GM21576 (cell line): ENCODE measurements around the gene CDCP1.
"Not testable (repeated sequence)": the region's sequence is repeated elsewhere in the genome, so short reads cannot be mapped to it uniquely, and the experiment has no call there.

Experiments used
- ATAC-seq: cut with Tn5 transposase; IDR thresholded peaks from one replicate; pipeline ENCODE4 v1.9.1; 2021; ENCODE audit warnings: mild to moderate bottlenecking, moderate library complexity; ENCODE audit not compliant: unreplicated experiment

Gene CDCP1

GRCh38 chr3:45088543-45089358, 57.4 kb downstream of the CDCP1 start:
- ATAC-seq, result no peak

GRCh38 chr3:45087155-45087554, 59.0 kb downstream of the CDCP1 start:
- ATAC-seq, result no peak

- no peak for ATAC-seq
Observed at GRCh38 chr3:45084820-45085816, 61.1 kb downstream of the CDCP1 start.

GRCh38 chr3:45084361-45084760, 61.8 kb downstream of the CDCP1 start:
- ATAC-seq, result no peak

DNA sequence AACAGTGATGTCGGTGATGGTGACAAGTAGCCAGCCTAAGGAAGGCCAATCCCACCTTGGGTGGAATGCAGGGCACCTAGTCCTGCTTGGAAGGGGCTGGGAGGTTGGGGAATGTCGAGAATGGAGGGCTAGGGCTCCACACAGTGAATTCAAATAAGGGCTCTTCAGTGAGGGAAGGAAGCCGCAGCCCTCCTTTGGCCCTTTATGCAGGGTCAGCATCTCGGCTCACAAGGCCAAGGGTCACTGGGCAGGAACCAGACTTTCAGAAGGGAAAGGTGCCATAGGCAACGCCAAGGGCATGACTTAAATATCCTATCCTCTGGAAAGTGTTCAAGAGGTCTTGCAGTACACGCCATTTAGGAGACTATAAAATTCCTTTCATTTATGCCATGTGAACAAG, 63.2 kb downstream of the CDCP1 start:
- ATAC-seq, result no peak

DNA sequence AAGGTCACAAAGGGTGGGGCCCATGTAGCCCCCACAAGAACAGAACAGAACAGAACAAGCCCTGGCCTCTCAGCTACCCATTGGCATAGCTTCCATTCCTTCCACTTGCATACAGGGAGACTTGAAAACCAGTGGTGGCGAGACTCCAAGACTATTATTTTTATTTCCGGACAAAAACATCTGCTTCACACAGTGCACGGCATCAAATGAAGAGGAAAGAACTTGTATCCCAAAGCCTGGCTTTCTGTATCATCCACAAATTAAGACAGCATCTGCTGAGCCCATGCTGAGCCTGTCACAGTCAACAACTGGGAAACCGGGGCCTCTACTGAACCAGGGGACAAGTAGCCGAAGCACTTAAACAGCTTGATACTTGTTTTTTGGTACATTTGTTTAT, 64.0 kb downstream of the CDCP1 start:
- no peak for ATAC-seq

- ATAC-seq, result no peak
Observed at GRCh38 chr3:45081506-45082141, 64.6 kb downstream of the CDCP1 start.

- no peak for ATAC-seq
Observed at GRCh38 chr3:45080824-45081223, 65.4 kb downstream of the CDCP1 start.

DNA sequence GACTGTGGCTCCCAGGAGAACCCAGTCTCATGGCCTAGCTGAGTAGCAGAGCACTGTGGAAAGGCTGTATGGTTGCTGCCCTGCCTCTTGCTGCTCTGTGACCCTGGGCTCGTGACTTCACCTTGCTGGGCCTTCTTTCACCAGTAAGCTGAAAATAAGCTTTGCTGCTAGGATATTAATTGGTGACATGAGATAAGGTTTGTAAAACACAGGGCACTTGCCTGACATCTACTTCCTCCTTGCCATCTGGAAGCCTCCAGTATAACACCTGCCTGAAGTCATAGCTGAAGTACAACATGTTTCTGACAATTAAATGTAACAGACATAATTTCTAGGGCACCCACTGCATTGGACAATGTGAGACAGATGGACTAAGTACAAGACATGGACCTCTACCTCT, 66.5 kb downstream of the CDCP1 start:
- no peak for ATAC-seq

DNA sequence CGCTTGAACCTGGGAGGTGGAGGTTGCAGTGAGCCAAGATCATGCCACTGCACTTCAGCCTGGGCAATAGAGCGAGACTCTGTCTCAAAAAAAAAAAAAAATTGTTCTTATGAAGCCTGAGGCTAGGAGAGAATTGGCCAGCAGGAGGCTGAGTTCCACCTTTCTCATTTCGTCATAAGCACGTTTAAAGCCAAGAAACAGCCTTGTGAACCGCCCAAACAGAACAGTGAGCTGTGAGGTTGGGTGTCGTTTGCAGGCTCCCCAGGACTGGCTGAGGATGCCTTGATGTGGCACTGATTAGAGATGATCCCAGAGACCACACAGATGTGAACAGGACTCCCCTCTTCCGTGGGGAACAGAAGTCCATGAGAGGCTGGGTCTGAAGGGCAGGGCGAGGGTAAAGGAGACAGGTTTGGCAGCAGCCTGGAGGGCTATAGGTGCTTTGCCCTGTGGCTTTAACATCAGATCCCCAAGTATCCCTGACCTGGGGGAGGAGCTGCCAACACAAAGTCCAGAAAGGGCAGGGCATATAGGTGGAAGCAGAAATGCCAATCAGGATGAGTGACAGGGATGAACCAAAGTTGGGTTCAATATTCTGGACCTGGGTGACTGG, 67.2 kb downstream of the CDCP1 start:
- no peak for ATAC-seq

GRCh38 chr3:45078256-45078655, 67.9 kb downstream of the CDCP1 start:
- not testable (repeated sequence) for ATAC-seq

- ATAC-seq, result no peak
Observed at GRCh38 chr3:45075821-45076625, 70.2 kb downstream of the CDCP1 start.

DNA sequence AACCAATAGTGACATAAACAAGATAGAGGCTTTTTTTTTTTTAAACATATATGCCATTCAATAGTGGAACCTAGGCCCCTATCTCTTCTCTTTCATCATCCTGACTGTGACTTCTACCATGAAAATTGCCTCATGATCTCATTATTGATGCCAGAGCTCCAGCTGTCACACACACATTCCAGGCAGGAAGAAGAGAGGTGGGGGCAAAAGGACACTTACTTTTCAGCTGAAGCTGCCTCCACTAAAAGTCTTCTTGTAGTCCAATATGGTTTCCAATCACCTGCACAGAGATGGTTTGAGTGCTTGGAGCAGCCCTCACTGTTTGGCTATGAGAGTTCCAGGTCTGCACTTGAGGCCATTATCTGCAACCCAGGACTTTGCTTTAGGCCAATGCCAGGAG, 75.1 kb downstream of the CDCP1 start:
- no peak for ATAC-seq

- ATAC-seq, result no peak
Observed at GRCh38 chr3:45067941-45068340, 78.2 kb downstream of the CDCP1 start.

GRCh38 chr3:45067486-45067885, 78.7 kb downstream of the CDCP1 start:
- ATAC-seq, result no peak

GRCh38 chr3:45066109-45066801, 79.9 kb downstream of the CDCP1 start:
- no peak for ATAC-seq

GRCh38 chr3:45065373-45065720, 80.8 kb downstream of the CDCP1 start:
- no peak for ATAC-seq

DNA sequence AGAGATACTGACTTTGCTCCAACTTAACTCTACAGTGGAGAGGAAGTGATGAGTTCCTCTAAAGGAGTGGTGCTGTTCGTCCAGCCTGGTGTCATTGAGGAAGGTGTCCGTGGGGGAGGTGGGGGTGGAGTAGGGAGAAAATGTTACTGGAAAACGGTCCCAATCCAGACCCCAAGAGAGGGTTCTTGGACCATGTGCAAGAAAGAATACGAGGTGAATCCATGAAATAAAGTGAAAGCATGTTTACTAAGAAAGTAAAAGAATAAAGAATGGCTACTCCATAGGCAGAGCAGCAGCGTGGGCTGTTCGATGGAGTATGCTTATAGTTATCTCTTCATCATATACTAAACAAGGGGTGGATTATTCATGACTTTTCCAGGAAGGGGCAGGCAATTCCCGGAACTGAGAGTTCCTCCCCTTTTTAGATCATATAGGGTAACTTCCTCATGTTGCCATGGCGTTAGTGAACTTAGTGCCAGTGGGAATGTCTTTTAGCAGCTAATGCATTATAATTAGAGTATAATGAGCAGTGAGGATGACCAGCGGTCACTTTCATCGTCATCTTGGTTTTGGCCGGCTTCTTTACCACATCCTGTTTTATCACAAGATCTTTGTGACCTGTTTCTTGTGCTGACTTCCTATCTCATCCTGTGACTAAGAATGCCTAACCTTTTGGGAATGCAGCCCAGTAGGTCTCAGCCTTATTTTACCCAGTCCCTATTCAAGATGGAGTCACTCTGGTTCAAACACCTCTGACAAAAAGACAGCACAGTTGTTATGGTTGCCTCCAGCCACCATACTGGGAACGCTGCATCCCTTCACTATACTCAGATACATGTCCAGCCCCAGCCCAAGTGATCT, 81.4 kb downstream of the CDCP1 start:
- ATAC-seq, result no peak

DNA sequence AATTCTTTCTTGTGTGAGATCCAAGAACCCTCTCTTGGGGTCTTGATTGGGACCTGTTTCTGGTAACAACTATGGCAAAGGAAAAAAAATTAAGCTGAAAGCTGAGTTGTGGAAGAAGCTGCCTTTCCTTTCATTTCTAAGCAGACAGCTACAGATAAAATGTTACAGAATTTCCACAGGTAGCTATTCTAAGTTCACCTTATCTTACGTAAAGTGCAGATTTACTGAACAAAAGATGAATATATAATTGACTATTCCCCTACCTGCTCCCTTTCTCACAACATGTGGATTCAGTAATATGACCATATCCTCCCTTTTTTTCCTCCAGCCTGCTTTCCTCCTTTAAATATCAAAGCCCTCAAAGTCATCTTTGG, 83.5 kb downstream of the CDCP1 start:
- ATAC-seq, result no peak
